SK-N-SH (cell line): ENCODE measurements around the gene GRAP. TPM values are rescaled to one million over a fixed set of nuclear protein-coding genes. Genes with fewer than 3 reads are reported as not detected.

Source experiments
- CTCF ChIA-PET: fragments of 300-600, 350-600 bp; formaldehyde crosslinking; extraction: SDS; loops from one replicate; lab custom pipeline; 2021; lab: Yijun Ruan, JAX
- POLR2A ChIA-PET: fragments of 350-600 bp; sonication (Branson Sonifier 250); formaldehyde crosslinking; extraction: SDS; loops from one replicate; lab custom pipeline; 2020; ENCODE audit warnings: antibody characterized with exemption, inconsistent platforms; lab: Yijun Ruan, JAX
- DNase-seq: peaks from one replicate; pipeline ENCODE4 v3.0.0; 2012
- H2AFZ ChIP-seq: fragments of 200-600 bp; sonication (generic); 2 replicates; pipeline ENCODE4 v1.8.1; 2016; ENCODE audit warnings: antibody characterized with exemption, mild to moderate bottlenecking, low read depth
- H3F3A ChIP-seq: fragments of 200-600 bp; sonication (generic); replicated peaks from 2 replicates; pipeline ENCODE3; 2016; ENCODE audit warnings: antibody characterized with exemption, mild to moderate bottlenecking; ENCODE audit not compliant: insufficient read depth
- H3K27ac ChIP-seq, 2 experiments: fragments of 200-500 bp in 1 of 2; fragments of 200-600 bp in 1 of 2; sonication (Bioruptor generic) in 1 of 2; sonication (generic), shearing (Covaris generic) in 1 of 2; 2 replicates each; pipeline versions ENCODE4 v1.5.1 to v1.6.1; 2014 to 2016; ENCODE audit warnings: low read depth in 2 of 2, inconsistent platforms in 1 of 2, low read length in 1 of 2, mild to moderate bottlenecking in 1 of 2, mixed read lengths in 1 of 2
- H3K27me3 ChIP-seq: fragments of 200-600 bp; sonication (generic), shearing (Covaris generic); 2 replicates; pipeline ENCODE4 v1.6.1; 2016; ENCODE audit warnings: mixed run types; ENCODE audit not compliant: insufficient read depth
- H3K36me3 ChIP-seq, 2 experiments: fragments of 200-500 bp in 1 of 2; fragments of 200-600 bp in 1 of 2; sonication (Bioruptor generic) in 1 of 2; sonication (generic) in 1 of 2; replicated peaks in 1 of 2; 2 replicates each; pipeline versions ENCODE3 to v1.5.1; 2014 to 2016; ENCODE audit warnings: low read length in 1 of 2, mild to moderate bottlenecking in 1 of 2; ENCODE audit not compliant: insufficient read depth in 2 of 2, control insufficient read depth in 1 of 2
- H3K4me1 ChIP-seq, 2 experiments: fragments of 200-500 bp in 1 of 2; fragments of 200-600 bp in 1 of 2; sonication (Bioruptor generic) in 1 of 2; sonication (generic), shearing (Covaris generic) in 1 of 2; 2 replicates each; pipeline versions ENCODE4 v1.5.1 to v1.6.1; 2014 to 2016; ENCODE audit warnings: low read depth in 1 of 2, low read length in 1 of 2, mixed run types in 1 of 2; ENCODE audit not compliant: insufficient read depth in 2 of 2, control insufficient read depth in 1 of 2
- H3K4me2 ChIP-seq: fragments of 200-600 bp; sonication (generic), shearing (Covaris generic); 2 replicates; pipeline ENCODE4 v1.6.1; 2017; ENCODE audit warnings: mixed run types
- H3K4me3 ChIP-seq, 2 experiments: fragments of 200-500 bp in 1 of 2; fragments of 200-600 bp in 1 of 2; sonication (Bioruptor generic) in 1 of 2; sonication (generic), shearing (Covaris generic) in 1 of 2; 2 replicates each; pipeline versions ENCODE4 v1.5.1 to v1.8.1; 2014 to 2016; ENCODE audit warnings: low read depth in 2 of 2, inconsistent platforms in 1 of 2, low read length in 1 of 2, mild to moderate bottlenecking in 1 of 2, mixed read lengths in 1 of 2, moderate library complexity in 1 of 2
- H3K79me2 ChIP-seq: fragments of 200-600 bp; sonication (generic); 2 replicates; pipeline ENCODE4 v1.8.1; 2017; ENCODE audit warnings: mild to moderate bottlenecking; ENCODE audit not compliant: insufficient read depth
- H3K9ac ChIP-seq: fragments of 200-600 bp; sonication (generic); 2 replicates; pipeline ENCODE4 v1.6.1; 2017; ENCODE audit warnings: mixed run types
- H3K9me2 ChIP-seq: fragments of 200-600 bp; sonication (generic); 2 replicates; pipeline ENCODE4 v1.6.1; 2017; ENCODE audit warnings: mixed run types
- H3K9me3 ChIP-seq: fragments of 200-600 bp; sonication (generic); 2 replicates; pipeline ENCODE4 v1.6.1; 2017; ENCODE audit warnings: mixed run types, mild to moderate bottlenecking, moderate library complexity
- H4K20me1 ChIP-seq: fragments of 200-600 bp; sonication (generic); 2 replicates; pipeline ENCODE4 v1.6.1; 2017; ENCODE audit warnings: mild to moderate bottlenecking, mixed run types; ENCODE audit not compliant: insufficient read depth
- CTCF ChIP-seq: fragments of 200-600 bp; sonication (generic); IDR thresholded peaks from 2 replicates; pipeline ENCODE4 v1.6.1; 2017; ENCODE audit warnings: antibody characterized with exemption, mild to moderate bottlenecking, moderate library complexity
- ELF1 ChIP-seq: IDR thresholded peaks from 2 replicates; pipeline ENCODE4 v1.4.0; 2012
- FOSL2 ChIP-seq: IDR thresholded peaks from 2 replicates; pipeline ENCODE4 v1.4.0; 2012; ENCODE audit warnings: low read depth, mild to moderate bottlenecking, moderate library complexity, borderline replicate concordance
- FOXJ3 ChIP-seq: sonication (generic); formaldehyde crosslinking; IDR thresholded peaks from 2 replicates; pipeline ENCODE4 v1.5.1; 2020; ENCODE audit warnings: mild to moderate bottlenecking, missing genetic modification reagents
- FOXM1 ChIP-seq: IDR thresholded peaks from 2 replicates; pipeline ENCODE4 v1.4.0; 2012; ENCODE audit warnings: low read depth, mild to moderate bottlenecking
- IRF3 ChIP-seq: fragments of 150-350 bp; IDR thresholded peaks from 2 replicates; pipeline ENCODE4 v1.6.1; 2016; ENCODE audit warnings: mild to moderate bottlenecking, low read depth, low read length
- JUND ChIP-seq: IDR thresholded peaks from 2 replicates; pipeline ENCODE4 v1.4.0; 2012
- NFIC ChIP-seq: IDR thresholded peaks from 2 replicates; pipeline ENCODE4 v1.4.0; 2012; ENCODE audit warnings: borderline replicate concordance
- REST ChIP-seq: IDR thresholded peaks from 2 replicates; pipeline ENCODE4 v1.6.1; 2012; ENCODE audit warnings: mild to moderate bottlenecking, low read depth, low read length, moderate library complexity
- RFX5 ChIP-seq: IDR thresholded peaks from 2 replicates; pipeline ENCODE4 v1.6.1; 2012; ENCODE audit warnings: mild to moderate bottlenecking, improper control_type of control experiment, low read length
- SMC3 ChIP-seq: IDR thresholded peaks from 2 replicates; pipeline ENCODE4 v1.6.1; 2012; ENCODE audit warnings: low read depth, low read length, improper control_type of control experiment
- TAF1 ChIP-seq: IDR thresholded peaks from 2 replicates; pipeline ENCODE4 v1.6.1; 2012; ENCODE audit warnings: low read depth, mild to moderate bottlenecking, low read length, moderate library complexity, borderline replicate concordance
- TCF12 ChIP-seq: IDR thresholded peaks from 2 replicates; pipeline ENCODE4 v1.4.0; 2012
- TEAD4 ChIP-seq: IDR thresholded peaks from 2 replicates; pipeline ENCODE4 v1.4.0; 2012; ENCODE audit warnings: mild to moderate bottlenecking, borderline replicate concordance; ENCODE audit not compliant: insufficient read depth
- USF1 ChIP-seq: IDR thresholded peaks from 2 replicates; pipeline ENCODE4 v1.4.0; 2012; ENCODE audit warnings: low read depth, borderline replicate concordance
- YY1 ChIP-seq: IDR thresholded peaks from 2 replicates; pipeline ENCODE4 v1.4.0; 2012; ENCODE audit warnings: low read depth, mild to moderate bottlenecking
- WGBS: methylation state at CpG from one replicate; pipeline ENCODE4 v1.1.6; 2017; ENCODE audit warnings: low lambda C conversion rate; 5-methylcytosine and 5-hydroxymethylcytosine counted together
- polyA plus RNA-seq, 3 experiments: library from polyadenylated mRNA; depleted of rRNA; stranded (reverse); fragments of >200 nt; gene quantifications; 2 replicates each; pipeline ENCODE4 v1.2.3, GENCODE V29; 2012

Gene GRAP
- polyA plus RNA-seq, 1 of the 3 experiments (the other 2 are of a cell fraction), result 0.02 TPM

- TF ChIP-seq IRF3, result no peak
- no peak for TF ChIP-seq TAF1
- no peak for TF ChIP-seq ELF1
- TF ChIP-seq TCF12, result no peak
- no peak for TF ChIP-seq RFX5
- TF ChIP-seq USF1, result no peak
- TF ChIP-seq FOXM1, result no peak
- TF ChIP-seq NFIC, result no peak
- TF ChIP-seq SMC3, result no peak
Observed at GRCh38 chr17:19001907-19002590, 44.7 kb downstream of the GRAP start (continued).

- Histone ChIP-seq H3K9me3 (peaks cover 5% of the 10 kb centered on the region; the same call in 1 of the 2 replicates), H3K9ac (no peak overlapping the region), H3K36me3 (peaks cover 4 to 9% of the 10 kb centered on the region in 2 experiments), H3K9me2 (no peaks in the 10 kb centered on the region), H3K4me1 (peaks cover 8 to 14% of the 10 kb centered on the region in 2 experiments; a peak in 2 of 4 replicates), H3K4me2 (peak overlapping the region; percentile 30; the same call in 1 of the 2 replicates), H3K27me3 (no peaks in the 10 kb centered on the region), H4K20me1 (no peaks in the 10 kb centered on the region), H3K27ac (no peak overlapping the region), H3K79me2 (peaks cover 77% of the 10 kb centered on the region), H3F3A (no peaks in the 10 kb centered on the region), H3K4me3 (no peak overlapping the region), H2AFZ (no peak overlapping the region)
- POLR2A ChIA-PET, result no interaction called here
- CTCF ChIA-PET, result interaction anchor here (0.8 to 3.2 kb wide), 3 partner anchors 16 to 39 kb away, joined by 3 to 14 read pairs (median 3); no protein-coding TSS in a partner anchor
- TF ChIP-seq FOXJ3 (no peak), REST (no peak), YY1 (no peak), TEAD4 (no peak), CTCF (no peak), FOSL2 (no peak), JUND (no peak)
- WGBS, result 94% methylated on average over 12 of the region's 17 CpGs
- peak; percentile 74 for DNase-seq
Observed at GRCh38 chr17:19000531-19001325, 46.0 kb downstream of the GRAP start.
